Brain microvascular endothelial cell (primary cell): Measurements from ENCODE around the gene GPS1.

Experiments
- DNase-seq: peaks from one replicate; pipeline ENCODE4 v3.0.0-alpha.2; 2020
- H3K27ac ChIP-seq: fragments of 250-450 bp; sonication (Bioruptor Pico); 2 replicates; pipeline ENCODE4 v1.5.1; 2020; ENCODE audit warnings: mild to moderate bottlenecking, moderate library complexity
- H3K27me3 ChIP-seq: fragments of 250-450 bp; sonication (Bioruptor Pico); replicated peaks from 2 replicates; pipeline ENCODE4 v1.5.1; 2020; ENCODE audit warnings: mild to moderate bottlenecking
- H3K36me3 ChIP-seq: fragments of 250-450 bp; sonication (Bioruptor Pico); replicated peaks from 2 replicates; pipeline ENCODE4 v1.5.1; 2020; ENCODE audit warnings: mild to moderate bottlenecking
- H3K4me3 ChIP-seq: 2 replicates; pipeline ENCODE4 v1.5.1; 2011; ENCODE audit warnings: low read depth, mild to moderate bottlenecking, control low read depth, low read length, moderate library complexity
- CTCF ChIP-seq: IDR thresholded peaks from 2 replicates; pipeline ENCODE4 v1.5.1; 2011; ENCODE audit warnings: low read depth, mild to moderate bottlenecking, moderate library complexity, low read length, control low read depth, inconsistent platforms; ENCODE audit errors: missing control alignments
- in situ Hi-C: cut with HindIII; loops from 2 replicates; pipeline ENCODE4 v1.10.0; 2017; ENCODE audit warnings: low sequenced_read_pairs, low pct_ligation_motif_present

GPS1 gene

GRCh38 chr17:82013341-82013740, 38.4 kb upstream of the GPS1 start:
- Histone ChIP-seq H3K36me3 (no peaks in the 10 kb centered on the region), H3K27me3 (no peaks in the 10 kb centered on the region), H3K27ac (no peak overlapping the region), H3K4me3 (no peak overlapping the region)
- no peak for DNase-seq
- in situ Hi-C loops: no loop called here
- no peak for TF ChIP-seq CTCF

- DNase-seq: no peak
- H3K36me3 ChIP-seq: no peaks in the 10 kb centered on the region
- no peak for TF ChIP-seq CTCF
- H3K27me3 ChIP-seq: no peaks in the 10 kb centered on the region
- in situ Hi-C loops: no loop called here
- H3K27ac ChIP-seq: no peak overlapping the region
- no peak overlapping the region for H3K4me3 ChIP-seq
These were observed 37.9 kb upstream of the GPS1 start for GRCh38 chr17:82013772-82014321.

GRCh38 chr17:82014432-82014831, 37.3 kb upstream of the GPS1 start:
- TF ChIP-seq CTCF: no peak
- H3K4me3 ChIP-seq: no peak overlapping the region
- no peaks in the 10 kb centered on the region for H3K36me3 ChIP-seq
- no peak overlapping the region for H3K27ac ChIP-seq
- no peak for DNase-seq
- in situ Hi-C loops: no loop called here
- no peaks in the 10 kb centered on the region for H3K27me3 ChIP-seq

GRCh38 chr17:82014971-82015310, 36.8 kb upstream of the GPS1 start:
- no peak overlapping the region for H3K27ac ChIP-seq
- no peak for DNase-seq
- H3K36me3 ChIP-seq: no peaks in the 10 kb centered on the region
- H3K4me3 ChIP-seq: no peak overlapping the region
- in situ Hi-C loops: no loop called here
- H3K27me3 ChIP-seq: no peaks in the 10 kb centered on the region
- TF ChIP-seq CTCF: no peak

GRCh38 chr17:82015311-82015971, 36.3 kb upstream of the GPS1 start:
- H3K36me3 ChIP-seq: no peaks in the 10 kb centered on the region
- H3K27me3 ChIP-seq: no peaks in the 10 kb centered on the region
- in situ Hi-C loops: no loop called here
- no peak for TF ChIP-seq CTCF
- H3K27ac ChIP-seq: no peak overlapping the region
- DNase-seq: no peak
- no peak overlapping the region for H3K4me3 ChIP-seq
